GM12873 (cell line): ENCODE results near the gene ARHGAP10.
A peak's percentile ranks its signal among the peaks of the same experiment; 100 is the strongest.

Experiments
- CTCF ChIP-seq: IDR thresholded peaks from 2 replicates; pipeline ENCODE4 v1.5.1; 2012; ENCODE audit warnings: low read depth, mild to moderate bottlenecking, moderate library complexity, low read length, control low read depth; ENCODE audit not compliant: insufficient read depth; ENCODE audit errors: missing control alignments

Gene ARHGAP10

GRCh38 chr4:147790412-147790811 lies 58.5 kb downstream of the ARHGAP10 start:
- TF ChIP-seq CTCF, result no peak

GRCh38 chr4:147791341-147791740 lies 59.5 kb downstream of the ARHGAP10 start:
- TF ChIP-seq CTCF, result no peak

- no peak for TF ChIP-seq CTCF
Observed at GRCh38 chr4:147791865-147792264, 60.0 kb downstream of the ARHGAP10 start.

- TF ChIP-seq CTCF, result no peak
Observed at GRCh38 chr4:147793569-147794313, 61.9 kb downstream of the ARHGAP10 start.

GRCh38 chr4:147794314-147794680 lies 62.4 kb downstream of the ARHGAP10 start:
- TF ChIP-seq CTCF, result no peak

GRCh38 chr4:147794787-147795413 lies 63.0 kb downstream of the ARHGAP10 start:
- no peak for TF ChIP-seq CTCF

- TF ChIP-seq CTCF, result peak; percentile 47
Observed at GRCh38 chr4:147799986-147800555, 68.2 kb downstream of the ARHGAP10 start.
